H1 (cell line): ENCODE measurements around the gene EPHA5. TPM values are rescaled to one million over a fixed set of nuclear protein-coding genes. Genes with fewer than 3 reads are reported as not detected.

ENCODE experiments used
- ASH2L ChIP-seq: fragments of 200-600, 300-600 bp; sonication (generic); IDR thresholded peaks from one replicate; pipeline ENCODE4 v1.7.1; 2017; ENCODE audit warnings: low read length
- CHD2 ChIP-seq: IDR thresholded peaks from 2 replicates; pipeline ENCODE4 v1.6.1; 2012; ENCODE audit warnings: low read length, improper control_type of control experiment
- CREB1 ChIP-seq: IDR thresholded peaks from 2 replicates; pipeline ENCODE4 v1.6.1; 2012; ENCODE audit warnings: inconsistent platforms
- CTBP2 ChIP-seq: IDR thresholded peaks from 2 replicates; pipeline ENCODE4 v1.7.0; 2011; ENCODE audit warnings: borderline replicate concordance, mild to moderate bottlenecking, moderate library complexity, mixed read lengths, low read length; ENCODE audit not compliant: insufficient read depth, insufficient read length
- EGR1 ChIP-seq: IDR thresholded peaks from 2 replicates; pipeline ENCODE4 v1.6.1; 2011; ENCODE audit warnings: low read depth, low read length, borderline replicate concordance
- GABPA ChIP-seq: IDR thresholded peaks from 2 replicates; pipeline ENCODE4 v1.6.1; 2011; ENCODE audit warnings: mild to moderate bottlenecking, low read length, moderate library complexity, borderline replicate concordance; ENCODE audit not compliant: insufficient read depth
- MAFK ChIP-seq: IDR thresholded peaks from 2 replicates; pipeline ENCODE4 v1.6.1; 2012; ENCODE audit warnings: low read depth, mild to moderate bottlenecking, improper control_type of control experiment, low read length
- NANOG ChIP-seq: IDR thresholded peaks from 2 replicates; pipeline ENCODE4 v1.6.1; 2011; ENCODE audit warnings: low read length, low read depth, mild to moderate bottlenecking, inconsistent platforms; ENCODE audit not compliant: insufficient read depth, poor library complexity, severe bottlenecking
- RAD21 ChIP-seq, 2 experiments: IDR thresholded peaks in 1 of 2; conservative IDR thresholded peaks in 1 of 2; 2 replicates each; pipeline ENCODE4 v1.6.1; 2011; ENCODE audit warnings: low read depth in 2 of 2, low read length in 2 of 2, improper control_type of control experiment in 1 of 2, inconsistent platforms in 1 of 2, mild to moderate bottlenecking in 1 of 2, moderate library complexity in 1 of 2
- SP1 ChIP-seq: IDR thresholded peaks from 2 replicates; pipeline ENCODE4 v1.6.1; 2011; ENCODE audit warnings: low read depth, low read length
- SP2 ChIP-seq: IDR thresholded peaks from 2 replicates; pipeline ENCODE4 v1.6.1; 2012; ENCODE audit warnings: mild to moderate bottlenecking, low read length, inconsistent platforms
- TCF12 ChIP-seq: IDR thresholded peaks from 2 replicates; pipeline ENCODE4 v1.6.1; 2011; ENCODE audit warnings: low read depth, mild to moderate bottlenecking, low read length
- polyA plus RNA-seq, 7 experiments: library from polyadenylated mRNA; depleted of rRNA in 3 of 7; stranded (reverse) in 5 of 7; unstranded in 2 of 7; fragments of >200 nt in 5 of 7; fragments of 200-250 nt in 2 of 7; gene quantifications; 1 replicate in 5 of 7; 2 replicates in 1 of 7; 4 replicates in 1 of 7; pipeline versions ENCODE4 v1.2.1 to v1.2.3, GENCODE V29; 2011 to 2013; ENCODE audit warnings: missing spikeins in 2 of 7, mixed read lengths in 2 of 7
- total RNA-seq: library from RNA; stranded (reverse); fragmentation: NEBNext Ultra II Directional; extraction: Animal tissue kit (Norgen Biotek cat#: 25700); gene quantifications from 2 replicates; pipeline ENCODE4 v1.2.1, GENCODE V29; 2021
- TF ChIP-seq, protein P1 (sequence below): fragments of 300-600 bp; sonication (generic); IDR thresholded peaks from 2 replicates; pipeline ENCODE4 v1.7.1; 2012; ENCODE audit warnings: low read length, moderate library complexity, mild to moderate bottlenecking, inconsistent platforms; ENCODE audit not compliant: insufficient replicate concordance

Gene EPHA5
- total and polyA plus RNA-seq, 2 of the 8 experiments (the other 6 are each of a cell fraction or from before 2014, with no cell fraction given): 0.03 to 0.11 TPM

DNA sequence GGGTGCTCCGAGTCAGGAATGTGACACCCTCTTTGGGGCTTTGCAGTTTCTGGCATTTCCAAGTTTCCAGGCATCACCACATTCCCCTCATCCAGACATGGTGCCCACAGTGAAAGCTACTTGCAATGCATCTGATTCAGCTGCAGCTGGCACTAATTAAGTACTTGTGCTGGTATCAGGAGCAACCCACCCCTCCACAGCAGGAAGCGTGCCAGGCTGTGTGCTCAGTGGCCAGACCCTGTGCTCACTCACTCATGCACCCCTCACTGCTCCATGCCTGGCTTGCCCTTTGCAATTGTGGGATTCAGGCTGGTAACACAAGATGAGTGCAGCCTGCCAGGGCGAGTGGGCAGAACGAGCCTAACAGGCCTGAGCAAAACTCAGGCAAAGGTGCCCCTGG lies 271.2 kb downstream of the EPHA5 start (continued):
- TF ChIP-seq, protein P1, sequence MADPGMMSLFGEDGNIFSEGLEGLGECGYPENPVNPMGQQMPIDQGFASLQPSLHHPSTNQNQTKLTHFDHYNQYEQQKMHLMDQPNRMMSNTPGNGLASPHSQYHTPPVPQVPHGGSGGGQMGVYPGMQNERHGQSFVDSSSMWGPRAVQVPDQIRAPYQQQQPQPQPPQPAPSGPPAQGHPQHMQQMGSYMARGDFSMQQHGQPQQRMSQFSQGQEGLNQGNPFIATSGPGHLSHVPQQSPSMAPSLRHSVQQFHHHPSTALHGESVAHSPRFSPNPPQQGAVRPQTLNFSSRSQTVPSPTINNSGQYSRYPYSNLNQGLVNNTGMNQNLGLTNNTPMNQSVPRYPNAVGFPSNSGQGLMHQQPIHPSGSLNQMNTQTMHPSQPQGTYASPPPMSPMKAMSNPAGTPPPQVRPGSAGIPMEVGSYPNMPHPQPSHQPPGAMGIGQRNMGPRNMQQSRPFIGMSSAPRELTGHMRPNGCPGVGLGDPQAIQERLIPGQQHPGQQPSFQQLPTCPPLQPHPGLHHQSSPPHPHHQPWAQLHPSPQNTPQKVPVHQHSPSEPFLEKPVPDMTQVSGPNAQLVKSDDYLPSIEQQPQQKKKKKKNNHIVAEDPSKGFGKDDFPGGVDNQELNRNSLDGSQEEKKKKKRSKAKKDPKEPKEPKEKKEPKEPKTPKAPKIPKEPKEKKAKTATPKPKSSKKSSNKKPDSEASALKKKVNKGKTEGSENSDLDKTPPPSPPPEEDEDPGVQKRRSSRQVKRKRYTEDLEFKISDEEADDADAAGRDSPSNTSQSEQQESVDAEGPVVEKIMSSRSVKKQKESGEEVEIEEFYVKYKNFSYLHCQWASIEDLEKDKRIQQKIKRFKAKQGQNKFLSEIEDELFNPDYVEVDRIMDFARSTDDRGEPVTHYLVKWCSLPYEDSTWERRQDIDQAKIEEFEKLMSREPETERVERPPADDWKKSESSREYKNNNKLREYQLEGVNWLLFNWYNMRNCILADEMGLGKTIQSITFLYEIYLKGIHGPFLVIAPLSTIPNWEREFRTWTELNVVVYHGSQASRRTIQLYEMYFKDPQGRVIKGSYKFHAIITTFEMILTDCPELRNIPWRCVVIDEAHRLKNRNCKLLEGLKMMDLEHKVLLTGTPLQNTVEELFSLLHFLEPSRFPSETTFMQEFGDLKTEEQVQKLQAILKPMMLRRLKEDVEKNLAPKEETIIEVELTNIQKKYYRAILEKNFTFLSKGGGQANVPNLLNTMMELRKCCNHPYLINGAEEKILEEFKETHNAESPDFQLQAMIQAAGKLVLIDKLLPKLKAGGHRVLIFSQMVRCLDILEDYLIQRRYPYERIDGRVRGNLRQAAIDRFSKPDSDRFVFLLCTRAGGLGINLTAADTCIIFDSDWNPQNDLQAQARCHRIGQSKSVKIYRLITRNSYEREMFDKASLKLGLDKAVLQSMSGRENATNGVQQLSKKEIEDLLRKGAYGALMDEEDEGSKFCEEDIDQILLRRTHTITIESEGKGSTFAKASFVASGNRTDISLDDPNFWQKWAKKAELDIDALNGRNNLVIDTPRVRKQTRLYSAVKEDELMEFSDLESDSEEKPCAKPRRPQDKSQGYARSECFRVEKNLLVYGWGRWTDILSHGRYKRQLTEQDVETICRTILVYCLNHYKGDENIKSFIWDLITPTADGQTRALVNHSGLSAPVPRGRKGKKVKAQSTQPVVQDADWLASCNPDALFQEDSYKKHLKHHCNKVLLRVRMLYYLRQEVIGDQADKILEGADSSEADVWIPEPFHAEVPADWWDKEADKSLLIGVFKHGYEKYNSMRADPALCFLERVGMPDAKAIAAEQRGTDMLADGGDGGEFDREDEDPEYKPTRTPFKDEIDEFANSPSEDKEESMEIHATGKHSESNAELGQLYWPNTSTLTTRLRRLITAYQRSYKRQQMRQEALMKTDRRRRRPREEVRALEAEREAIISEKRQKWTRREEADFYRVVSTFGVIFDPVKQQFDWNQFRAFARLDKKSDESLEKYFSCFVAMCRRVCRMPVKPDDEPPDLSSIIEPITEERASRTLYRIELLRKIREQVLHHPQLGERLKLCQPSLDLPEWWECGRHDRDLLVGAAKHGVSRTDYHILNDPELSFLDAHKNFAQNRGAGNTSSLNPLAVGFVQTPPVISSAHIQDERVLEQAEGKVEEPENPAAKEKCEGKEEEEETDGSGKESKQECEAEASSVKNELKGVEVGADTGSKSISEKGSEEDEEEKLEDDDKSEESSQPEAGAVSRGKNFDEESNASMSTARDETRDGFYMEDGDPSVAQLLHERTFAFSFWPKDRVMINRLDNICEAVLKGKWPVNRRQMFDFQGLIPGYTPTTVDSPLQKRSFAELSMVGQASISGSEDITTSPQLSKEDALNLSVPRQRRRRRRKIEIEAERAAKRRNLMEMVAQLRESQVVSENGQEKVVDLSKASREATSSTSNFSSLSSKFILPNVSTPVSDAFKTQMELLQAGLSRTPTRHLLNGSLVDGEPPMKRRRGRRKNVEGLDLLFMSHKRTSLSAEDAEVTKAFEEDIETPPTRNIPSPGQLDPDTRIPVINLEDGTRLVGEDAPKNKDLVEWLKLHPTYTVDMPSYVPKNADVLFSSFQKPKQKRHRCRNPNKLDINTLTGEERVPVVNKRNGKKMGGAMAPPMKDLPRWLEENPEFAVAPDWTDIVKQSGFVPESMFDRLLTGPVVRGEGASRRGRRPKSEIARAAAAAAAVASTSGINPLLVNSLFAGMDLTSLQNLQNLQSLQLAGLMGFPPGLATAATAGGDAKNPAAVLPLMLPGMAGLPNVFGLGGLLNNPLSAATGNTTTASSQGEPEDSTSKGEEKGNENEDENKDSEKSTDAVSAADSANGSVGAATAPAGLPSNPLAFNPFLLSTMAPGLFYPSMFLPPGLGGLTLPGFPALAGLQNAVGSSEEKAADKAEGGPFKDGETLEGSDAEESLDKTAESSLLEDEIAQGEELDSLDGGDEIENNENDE: no peak
- TF ChIP-seq CREB1: no peak
- no peak for TF ChIP-seq MAFK
- TF ChIP-seq SP2: no peak
- TF ChIP-seq CTBP2: no peak
- TF ChIP-seq CHD2: no peak
- no peak for TF ChIP-seq GABPA
- TF ChIP-seq RAD21 (IDR thresholded peaks at IDR 0.05 in 1 of 2, conservative IDR thresholded peaks at IDR 0.05 in 1 of 2; ENCODE audit: low read depth in 2 of 2, low read length in 2 of 2): no peak
- no peak for TF ChIP-seq ASH2L
- no peak for TF ChIP-seq EGR1
- no peak for TF ChIP-seq NANOG
- no peak for TF ChIP-seq SP1
- no peak for TF ChIP-seq TCF12
